ENCODE data around the gene PAPSS2. TPM values are rescaled to one million over a fixed set of nuclear protein-coding genes. Genes with fewer than 3 reads are reported as not detected.

Gene PAPSS2
- total and polyA plus RNA-seq, 2 experiments from 2014 or later: 65.9 to 82.3 TPM

DNA sequence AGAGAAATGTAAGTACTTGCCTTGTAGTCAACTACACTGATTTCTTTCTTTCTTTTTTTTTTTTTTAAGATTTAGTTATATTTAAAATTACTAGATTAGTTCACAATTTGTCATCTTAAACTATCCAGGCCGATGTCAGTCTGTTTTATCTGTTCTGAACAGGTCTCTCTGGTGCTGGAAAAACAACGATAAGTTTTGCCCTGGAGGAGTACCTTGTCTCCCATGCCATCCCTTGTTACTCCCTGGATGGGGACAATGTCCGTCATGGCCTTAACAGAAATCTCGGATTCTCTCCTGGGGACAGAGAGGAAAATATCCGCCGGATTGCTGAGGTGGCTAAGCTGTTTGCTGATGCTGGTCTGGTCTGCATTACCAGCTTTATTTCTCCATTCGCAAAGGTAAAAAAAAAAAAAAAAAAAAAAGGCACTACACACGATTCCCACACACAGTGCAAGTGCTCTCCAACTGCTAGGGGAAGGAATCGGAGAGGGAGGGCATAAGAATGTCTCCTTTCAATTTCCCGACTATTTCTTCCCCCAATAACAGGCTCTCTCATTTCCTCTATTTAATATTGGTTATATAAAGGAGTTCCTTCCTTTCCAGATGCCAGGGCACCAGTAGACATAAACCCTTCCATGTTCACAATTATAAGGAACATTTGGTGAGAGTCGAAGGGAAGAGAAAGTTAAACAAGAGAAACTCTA is 53.4 kb downstream of the PAPSS2 start:
- Histone ChIP-seq H3K36me3 (ENCODE audit: low read depth) (peaks cover 31% of the 10 kb centered on the region), H3K9me3 (ENCODE audit: low read depth) (no peaks in the 10 kb centered on the region), H2AFZ (no peak overlapping the region), H3K9ac (no peak overlapping the region), H3K4me3 (no peak overlapping the region), H4K20me1 (ENCODE audit: insufficient read depth) (no peaks in the 10 kb centered on the region), H3K79me2 (ENCODE audit: insufficient read depth) (no peaks in the 10 kb centered on the region), H3F3A (ENCODE audit: insufficient read depth) (no peaks in the 10 kb centered on the region; the same call in 1 of the 2 replicates), H3K4me2 (ENCODE audit: unreplicated experiment) (no peak overlapping the region), H3K27me3 (replicated peaks; ENCODE audit: insufficient read depth) (no peaks in the 10 kb centered on the region), H3K9me2 (ENCODE audit: insufficient read depth) (no peaks in the 10 kb centered on the region), H3K4me1 (ENCODE audit: insufficient read depth) (no peaks in the 10 kb centered on the region), H3K27ac (no peak overlapping the region)
- WGBS, 2 experiments (ENCODE audit: low coverage in 1 of 2, low lambda C conversion rate in 2 of 2, missing lambda C conversion rate in 2 of 2): 87 to 92% methylated on average over 11 of the region's 11 CpGs
- TF ChIP-seq EZH2phosphoT487 (IDR thresholded peaks at IDR 0.05; ENCODE audit: insufficient read depth, low read depth) (no peak), EZH2 (IDR thresholded peaks at IDR 0.05; ENCODE audit: insufficient read depth, poor library complexity, severe bottlenecking) (no peak)
- in situ Hi-C loops (cut with MboI): no loop called here
- no peak for DNase-seq

DNA sequence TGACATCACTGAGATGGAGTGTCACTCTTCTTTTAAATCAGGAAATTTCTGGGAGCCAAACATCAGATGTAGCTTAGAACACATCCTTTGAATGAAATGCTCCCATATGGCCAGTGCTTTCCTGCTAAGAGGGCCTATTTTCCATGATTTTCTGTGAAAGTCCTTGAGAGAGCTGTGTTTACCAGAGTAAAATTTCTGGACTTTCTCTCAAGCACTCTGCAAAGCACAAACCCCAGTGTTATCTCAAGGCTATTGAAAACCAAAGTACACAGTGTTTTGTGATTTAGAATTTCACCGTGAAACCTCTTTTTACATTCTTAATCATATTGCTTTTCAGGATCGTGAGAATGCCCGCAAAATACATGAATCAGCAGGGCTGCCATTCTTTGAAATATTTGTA is 54.0 kb downstream of the PAPSS2 start:
- Histone ChIP-seq H3K4me3 (no peak overlapping the region), H3K36me3 (ENCODE audit: low read depth) (peaks cover 31% of the 10 kb centered on the region), H3K4me1 (ENCODE audit: insufficient read depth) (no peaks in the 10 kb centered on the region), H3F3A (ENCODE audit: insufficient read depth) (no peaks in the 10 kb centered on the region; the same call in 1 of the 2 replicates), H3K9ac (no peak overlapping the region), H3K27me3 (replicated peaks; ENCODE audit: insufficient read depth) (no peaks in the 10 kb centered on the region), H2AFZ (no peak overlapping the region), H3K79me2 (ENCODE audit: insufficient read depth) (no peaks in the 10 kb centered on the region), H3K27ac (no peak overlapping the region), H3K9me2 (ENCODE audit: insufficient read depth) (no peaks in the 10 kb centered on the region), H3K9me3 (ENCODE audit: low read depth) (no peaks in the 10 kb centered on the region), H3K4me2 (ENCODE audit: unreplicated experiment) (no peak overlapping the region), H4K20me1 (ENCODE audit: insufficient read depth) (no peaks in the 10 kb centered on the region)
- no peak for DNase-seq
- TF ChIP-seq EZH2phosphoT487 (IDR thresholded peaks at IDR 0.05; ENCODE audit: insufficient read depth, low read depth) (no peak), EZH2 (IDR thresholded peaks at IDR 0.05; ENCODE audit: insufficient read depth, poor library complexity, severe bottlenecking) (no peak)
- 87 to 89% methylated on average over 3 of the region's 3 CpGs for WGBS, 2 experiments (ENCODE audit: low coverage in 1 of 2, low lambda C conversion rate in 2 of 2, missing lambda C conversion rate in 2 of 2)
- in situ Hi-C loops (cut with MboI): no loop called here

DNA sequence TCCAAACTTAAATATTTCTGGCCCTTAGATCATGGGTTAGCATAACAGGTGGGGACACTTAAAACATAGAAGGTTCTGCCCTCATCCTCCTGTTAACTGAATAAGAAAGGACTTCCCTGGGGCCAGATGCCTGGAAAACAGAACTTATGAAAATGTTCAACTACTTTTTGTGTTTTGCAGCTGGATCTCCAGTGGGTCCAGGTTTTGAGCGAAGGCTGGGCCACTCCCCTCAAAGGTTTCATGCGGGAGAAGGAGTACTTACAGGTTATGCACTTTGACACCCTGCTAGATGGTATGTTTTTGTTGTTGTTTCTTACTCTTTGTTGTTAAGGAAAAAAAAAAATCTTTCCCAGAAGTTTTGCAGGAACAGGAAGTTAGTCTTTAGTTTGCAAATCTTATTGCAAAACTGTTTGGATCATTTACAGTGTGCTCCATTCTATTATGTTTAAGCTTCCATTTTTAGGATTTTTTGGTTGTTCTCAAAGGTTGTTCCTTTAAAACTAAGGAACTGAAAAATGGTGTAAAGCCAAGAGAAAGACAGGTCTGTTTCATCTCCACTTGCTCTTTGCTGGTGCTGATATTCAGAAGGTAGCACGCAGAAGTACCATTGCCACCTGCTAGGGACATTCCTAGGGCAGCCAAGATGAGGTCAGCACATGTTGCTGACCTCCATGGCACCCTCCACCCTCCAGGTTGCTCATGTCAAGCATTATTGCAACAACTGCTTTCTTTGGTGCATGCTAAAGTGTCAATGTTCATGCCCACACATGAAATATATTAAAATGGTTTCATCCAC is 56.1 kb downstream of the PAPSS2 start:
- in situ Hi-C loops (cut with MboI): no loop called here
- Histone ChIP-seq H3K27me3 (replicated peaks; ENCODE audit: insufficient read depth) (no peaks in the 10 kb centered on the region), H3K4me1 (ENCODE audit: insufficient read depth) (no peaks in the 10 kb centered on the region), H3K9me3 (ENCODE audit: low read depth) (no peaks in the 10 kb centered on the region), H3K4me2 (ENCODE audit: unreplicated experiment) (no peak overlapping the region), H3K4me3 (no peak overlapping the region), H2AFZ (no peak overlapping the region), H3K79me2 (ENCODE audit: insufficient read depth) (no peaks in the 10 kb centered on the region), H3F3A (ENCODE audit: insufficient read depth) (no peaks in the 10 kb centered on the region; the same call in 1 of the 2 replicates), H3K9ac (no peak overlapping the region), H3K9me2 (ENCODE audit: insufficient read depth) (no peaks in the 10 kb centered on the region), H3K27ac (no peak overlapping the region), H3K36me3 (ENCODE audit: low read depth) (peaks cover 18% of the 10 kb centered on the region), H4K20me1 (ENCODE audit: insufficient read depth) (no peaks in the 10 kb centered on the region)
- WGBS, 2 experiments (ENCODE audit: low coverage in 1 of 2, low lambda C conversion rate in 2 of 2, missing lambda C conversion rate in 2 of 2): 98 to 100% methylated on average over 3 of the region's 3 CpGs
- DNase-seq: no peak
- TF ChIP-seq EZH2 (IDR thresholded peaks at IDR 0.05; ENCODE audit: insufficient read depth, poor library complexity, severe bottlenecking): no peak
- TF ChIP-seq EZH2phosphoT487 (IDR thresholded peaks at IDR 0.05; ENCODE audit: insufficient read depth, low read depth): no peak

DNA sequence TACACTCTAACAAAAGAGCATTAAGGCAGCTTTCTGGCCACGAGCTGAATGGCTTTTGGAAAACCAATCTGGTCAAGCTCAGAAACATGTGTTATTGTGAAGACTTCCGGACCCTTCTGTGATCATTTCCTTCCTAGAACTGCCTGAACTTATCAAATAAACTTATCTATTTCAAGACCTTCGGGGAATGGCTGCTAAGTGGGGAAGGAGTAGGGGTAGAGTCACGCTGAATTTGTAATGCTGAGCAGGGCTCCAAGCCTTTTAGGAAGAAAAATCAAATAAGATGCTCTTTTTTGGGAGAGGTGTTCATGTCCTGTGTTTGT is 56.6 kb downstream of the PAPSS2 start:
- Histone ChIP-seq H3K79me2 (ENCODE audit: insufficient read depth) (no peaks in the 10 kb centered on the region), H3F3A (ENCODE audit: insufficient read depth) (no peaks in the 10 kb centered on the region; the same call in 1 of the 2 replicates), H3K27me3 (replicated peaks; ENCODE audit: insufficient read depth) (no peaks in the 10 kb centered on the region), H2AFZ (no peak overlapping the region), H3K9ac (no peak overlapping the region), H3K4me3 (no peak overlapping the region), H3K4me1 (ENCODE audit: insufficient read depth) (no peaks in the 10 kb centered on the region), H3K4me2 (ENCODE audit: unreplicated experiment) (no peak overlapping the region), H4K20me1 (ENCODE audit: insufficient read depth) (no peaks in the 10 kb centered on the region), H3K9me3 (ENCODE audit: low read depth) (no peaks in the 10 kb centered on the region), H3K27ac (no peak overlapping the region), H3K36me3 (ENCODE audit: low read depth) (peaks cover 18% of the 10 kb centered on the region), H3K9me2 (ENCODE audit: insufficient read depth) (no peaks in the 10 kb centered on the region)
- in situ Hi-C loops (cut with MboI): no loop called here
- DNase-seq: no peak
- 91 to 98% methylated on average over 4 of the region's 4 CpGs for WGBS, 2 experiments (ENCODE audit: low coverage in 1 of 2, low lambda C conversion rate in 2 of 2, missing lambda C conversion rate in 2 of 2)
- TF ChIP-seq EZH2 (IDR thresholded peaks at IDR 0.05; ENCODE audit: insufficient read depth, poor library complexity, severe bottlenecking) (no peak), EZH2phosphoT487 (IDR thresholded peaks at IDR 0.05; ENCODE audit: insufficient read depth, low read depth) (no peak)

All from GM23248 (cell line).